Measurements from ENCODE around the gene TNFAIP3.
A peak's percentile ranks its signal among the peaks of the same experiment; 100 is the strongest.

Gene TNFAIP3

GRCh38 chr6:137852346-137852745 lies 14.7 kb upstream of the TNFAIP3 start:
- H3K9me3 ChIP-seq (ENCODE audit: insufficient read depth, low read length): no peaks in the 10 kb centered on the region
- H3K4me2 ChIP-seq (ENCODE audit: low read depth, low read length, poor library complexity, severe bottlenecking): peak overlapping the region; percentile 25
- H3K79me2 ChIP-seq (ENCODE audit: insufficient read depth, low read length): no peaks in the 10 kb centered on the region
- no peak for TF ChIP-seq EZH2phosphoT487 (conservative IDR thresholded peaks at IDR 0.05; ENCODE audit: low read length)
- TF ChIP-seq CTCF (IDR thresholded peaks at IDR 0.05; ENCODE audit: insufficient read depth, low read length, poor library complexity, severe bottlenecking): no peak
- no peak overlapping the region for H3K27ac ChIP-seq (ENCODE audit: low read depth, low read length)
- no peaks in the 10 kb centered on the region for H3K36me3 ChIP-seq (ENCODE audit: low read length)
- no peak overlapping the region for H3K4me3 ChIP-seq (ENCODE audit: insufficient read depth, low read length, poor library complexity, severe bottlenecking)
- H4K20me1 ChIP-seq (ENCODE audit: low read depth, low read length): no peaks in the 10 kb centered on the region
- H3K9me2 ChIP-seq (replicated peaks; ENCODE audit: insufficient read depth, low read length): no peaks in the 10 kb centered on the region
- H3F3A ChIP-seq (ENCODE audit: insufficient read depth): no peaks in the 10 kb centered on the region
- no peak overlapping the region for H2AFZ ChIP-seq (ENCODE audit: low read depth, low read length, severe bottlenecking)
- 0 out of 2 replicates have a peak overlapping the region, but pooled peaks have one; percentile 7 for H3K9ac ChIP-seq (ENCODE audit: low read length)
- H3K27me3 ChIP-seq (ENCODE audit: low read length): no peaks in the 10 kb centered on the region

- no peaks in the 10 kb centered on the region for H3K27me3 ChIP-seq (ENCODE audit: low read length)
- H4K20me1 ChIP-seq (ENCODE audit: low read depth, low read length): no peaks in the 10 kb centered on the region
- no peaks in the 10 kb centered on the region for H3K9me3 ChIP-seq (ENCODE audit: insufficient read depth, low read length)
- no peaks in the 10 kb centered on the region for H3K9me2 ChIP-seq (replicated peaks; ENCODE audit: insufficient read depth, low read length)
- no peaks in the 10 kb centered on the region for H3F3A ChIP-seq (ENCODE audit: insufficient read depth)
- H2AFZ ChIP-seq (ENCODE audit: low read depth, low read length, severe bottlenecking): no peak overlapping the region
- H3K36me3 ChIP-seq (ENCODE audit: low read length): no peaks in the 10 kb centered on the region
- no peak for TF ChIP-seq CTCF (IDR thresholded peaks at IDR 0.05; ENCODE audit: insufficient read depth, low read length, poor library complexity, severe bottlenecking)
- no peak for TF ChIP-seq EZH2phosphoT487 (conservative IDR thresholded peaks at IDR 0.05; ENCODE audit: low read length)
- no peak overlapping the region for H3K27ac ChIP-seq (ENCODE audit: low read depth, low read length)
- no peak overlapping the region for H3K4me3 ChIP-seq (ENCODE audit: insufficient read depth, low read length, poor library complexity, severe bottlenecking)
- H3K9ac ChIP-seq (ENCODE audit: low read length): 0 out of 2 replicates have a peak overlapping the region, but pooled peaks have one; percentile 7
- H3K79me2 ChIP-seq (ENCODE audit: insufficient read depth, low read length): no peaks in the 10 kb centered on the region
- peak overlapping the region; percentile 25 for H3K4me2 ChIP-seq (ENCODE audit: low read depth, low read length, poor library complexity, severe bottlenecking)
These were observed 14.2 kb upstream of the TNFAIP3 start for GRCh38 chr6:137852811-137853210.

GRCh38 chr6:137853569-137854213 lies 13.4 kb upstream of the TNFAIP3 start:
- Histone ChIP-seq H3K9ac (ENCODE audit: low read length) (no peak overlapping the region), H3K27ac (ENCODE audit: low read depth, low read length) (no peak overlapping the region), H3F3A (ENCODE audit: insufficient read depth) (no peaks in the 10 kb centered on the region), H3K79me2 (ENCODE audit: insufficient read depth, low read length) (no peaks in the 10 kb centered on the region), H3K36me3 (ENCODE audit: low read length) (no peaks in the 10 kb centered on the region), H4K20me1 (ENCODE audit: low read depth, low read length) (no peaks in the 10 kb centered on the region), H2AFZ (ENCODE audit: low read depth, low read length, severe bottlenecking) (no peak overlapping the region), H3K9me2 (replicated peaks; ENCODE audit: insufficient read depth, low read length) (no peaks in the 10 kb centered on the region), H3K4me2 (ENCODE audit: low read depth, low read length, poor library complexity, severe bottlenecking) (peak overlapping the region; percentile 25), H3K4me3 (ENCODE audit: insufficient read depth, low read length, poor library complexity, severe bottlenecking) (no peak overlapping the region), H3K9me3 (ENCODE audit: insufficient read depth, low read length) (no peaks in the 10 kb centered on the region), H3K27me3 (ENCODE audit: low read length) (no peaks in the 10 kb centered on the region)
- TF ChIP-seq CTCF (IDR thresholded peaks at IDR 0.05; ENCODE audit: insufficient read depth, low read length, poor library complexity, severe bottlenecking): no peak
- no peak for TF ChIP-seq EZH2phosphoT487 (conservative IDR thresholded peaks at IDR 0.05; ENCODE audit: low read length)
